Large intestine (tissue), 3 donors: ENCODE measurements around the gene GPR137. TPM values are rescaled to one million over a fixed set of nuclear protein-coding genes. Genes with fewer than 3 reads are reported as not detected.
A peak's percentile ranks its signal among the peaks of the same experiment; 100 is the strongest.

Experiments used
- DNase-seq, 2 donors: peaks; one replicate each; pipeline versions ENCODE4 v3.0.0 to v3.0.0-alpha.2; 2013
- H3K27ac ChIP-seq: one replicate; pipeline ENCODE4 v1.5.1; 2013; ENCODE audit warnings: low read length
- H3K27me3 ChIP-seq: 2 replicates; pipeline ENCODE4 v1.6.1; 2013; ENCODE audit warnings: low read length; ENCODE audit not compliant: control insufficient read depth, insufficient read depth
- H3K36me3 ChIP-seq: 2 replicates; pipeline ENCODE4 v1.6.1; 2013; ENCODE audit warnings: low read length; ENCODE audit not compliant: control insufficient read depth, insufficient read depth
- H3K4me1 ChIP-seq: one replicate; pipeline ENCODE4 v1.6.1; 2013; ENCODE audit warnings: low read length; ENCODE audit not compliant: control insufficient read depth, insufficient read depth
- H3K4me3 ChIP-seq: one replicate; pipeline ENCODE4 v1.5.1; 2013; ENCODE audit warnings: low read length
- H3K9me3 ChIP-seq: one replicate; pipeline ENCODE4 v1.6.1; 2013; ENCODE audit warnings: mild to moderate bottlenecking, low read depth, low read length, moderate library complexity; ENCODE audit not compliant: control insufficient read depth
- WGBS: methylation state at CpG from one replicate; pipeline ENCODE4 v1.1.5; 2013; ENCODE audit warnings: low lambda C conversion rate; ENCODE audit not compliant: insufficient coverage; 5-methylcytosine and 5-hydroxymethylcytosine counted together
- polyA plus RNA-seq: library from polyadenylated mRNA; unstranded; fragments of 120-200 nt; gene quantifications from one replicate; pipeline ENCODE4 v1.2.1, GENCODE V29; 2013

The GPR137 gene
- polyA plus RNA-seq, 1 donor, result 20.6 TPM

GRCh38 chr11:64296830-64297698 lies 11.4 kb downstream of the GPR137 start:
- no CpG with 5 or more reads among the region's 34 CpGs for WGBS
- Histone ChIP-seq H3K36me3 (no peaks in the 10 kb centered on the region), H3K4me3 (no peak overlapping the region), H3K27me3 (peaks cover 97% of the 10 kb centered on the region), H3K27ac (no peak overlapping the region), H3K4me1 (peaks cover 19% of the 10 kb centered on the region), H3K9me3 (peaks cover 3% of the 10 kb centered on the region)
- no peak for DNase-seq

GRCh38 chr11:64297699-64298358 lies 12.2 kb downstream of the GPR137 start:
- peaks cover 89% of the 10 kb centered on the region for H3K27me3 ChIP-seq
- H3K4me1 ChIP-seq, result peaks cover 16% of the 10 kb centered on the region
- peaks cover 3% of the 10 kb centered on the region for H3K9me3 ChIP-seq
- no peak for DNase-seq
- WGBS, result 50% methylated on average over 1 of the region's 18 CpGs
- H3K36me3 ChIP-seq, result no peaks in the 10 kb centered on the region
- H3K4me3 ChIP-seq, result no peak overlapping the region
- H3K27ac ChIP-seq, result no peak overlapping the region

- WGBS, result no CpG with 5 or more reads among the region's 60 CpGs
- Histone ChIP-seq H3K27ac (no peak overlapping the region), H3K36me3 (no peaks in the 10 kb centered on the region), H3K4me1 (peaks cover 22% of the 10 kb centered on the region), H3K4me3 (no peak overlapping the region), H3K9me3 (peaks cover 3% of the 10 kb centered on the region), H3K27me3 (peaks cover 78% of the 10 kb centered on the region)
- peak in 1 of 2 donors; percentile 43 for DNase-seq
These were observed 13.6 kb downstream of the GPR137 start for GRCh38 chr11:64298966-64299846.

- Histone ChIP-seq H3K4me1 (peaks cover 27% of the 10 kb centered on the region), H3K36me3 (no peaks in the 10 kb centered on the region), H3K27ac (no peak within 1 kb of the TSS), H3K9me3 (peaks cover 3% of the 10 kb centered on the region), H3K4me3 (peak within 1 kb of the TSS; percentile 20), H3K27me3 (peaks cover 69% of the 10 kb centered on the region)
- no peak for DNase-seq
- no CpG with 5 or more reads among the region's 54 CpGs for WGBS
These were observed 14.4 kb downstream of the GPR137 start, which contains the start of gene CATSPERZ for GRCh38 chr11:64299847-64300648. Gene CATSPERZ, plus strand, starts transcription at chr11:64300358. Its CDS starts 53 bp downstream, at chr11:64300411.

- no CpG with 5 or more reads among the region's 13 CpGs for WGBS
These were observed 17.7 kb downstream of the GPR137 start for GRCh38 chr11:64303109-64304031.

GRCh38 chr11:64304032-64304315 lies 18.3 kb downstream of the GPR137 start:
- peak overlapping the region; percentile 99 for H3K27ac ChIP-seq
- peaks cover 3% of the 10 kb centered on the region for H3K9me3 ChIP-seq
- H3K36me3 ChIP-seq, result peaks cover 4% of the 10 kb centered on the region
- WGBS, result no CpG with 5 or more reads among the region's 5 CpGs
- peaks cover 30% of the 10 kb centered on the region for H3K27me3 ChIP-seq
- peaks cover 36% of the 10 kb centered on the region for H3K4me1 ChIP-seq
- H3K4me3 ChIP-seq, result peak overlapping the region; percentile 70
- DNase-seq, result no peak

More at GRCh38 chr11:64303109-64304031, 17.7 kb downstream of the GPR137 start:
- Histone ChIP-seq H3K27me3 (peaks cover 36% of the 10 kb centered on the region), H3K27ac (no peak overlapping the region), H3K4me3 (no peak overlapping the region), H3K36me3 (peaks cover 4% of the 10 kb centered on the region), H3K9me3 (peaks cover 3% of the 10 kb centered on the region), H3K4me1 (peaks cover 36% of the 10 kb centered on the region)
- DNase-seq, result no peak

GRCh38 chr11:64304316-64305072 lies 18.8 kb downstream of the GPR137 start:
- no CpG with 5 or more reads among the region's 46 CpGs for WGBS
- H3K27me3 ChIP-seq, result peaks cover 25% of the 10 kb centered on the region
- peaks cover 4% of the 10 kb centered on the region for H3K36me3 ChIP-seq
- peaks cover 3% of the 10 kb centered on the region for H3K9me3 ChIP-seq
- peak overlapping the region; percentile 99 for H3K27ac ChIP-seq
- peak; percentile 84 to 89 for DNase-seq
- peak overlapping the region; percentile 70 for H3K4me3 ChIP-seq
- H3K4me1 ChIP-seq, result peaks cover 34% of the 10 kb centered on the region

- Histone ChIP-seq H3K9me3 (no peaks in the 10 kb centered on the region), H3K4me1 (peaks cover 28% of the 10 kb centered on the region), H3K27ac (peak within 1 kb of the TSS; percentile 99), H3K4me3 (peak within 1 kb of the TSS; percentile 70), H3K27me3 (peaks cover 18% of the 10 kb centered on the region), H3K36me3 (peaks cover 4% of the 10 kb centered on the region)
- no CpG with 5 or more reads among the region's 81 CpGs for WGBS
- peak; percentile 99 for DNase-seq
These were observed 19.5 kb downstream of the GPR137 start, which contains the start of gene ESRRA for GRCh38 chr11:64305075-64305690. Gene ESRRA, plus strand, starts transcription at chr11:64305524. Its CDS starts 1,656 bp downstream, at chr11:64307180.
